Activated CD8-positive, alpha-beta T cell treated with anti-CD3 and anti-CD28 coated beads for 36 hours (primary cell): ENCODE measurements around the gene ROBO2. TPM values are rescaled to one million over a fixed set of nuclear protein-coding genes. Genes with fewer than 3 reads are reported as not detected.

Experiments used
- ATAC-seq: fragments of 200-7000 bp; cut with Tn5 transposase; one replicate; pipeline ENCODE4 v1.10.0; 2021; ENCODE audit warnings: mild to moderate bottlenecking, moderate library complexity
- CTCF ChIA-PET: fragments of 350-600 bp; sonication (Branson Sonifier 250); formaldehyde crosslinking; loops from one replicate; lab custom pipeline; 2021; ENCODE audit warnings: antibody characterized with exemption; lab: Charles Lee
- POLR2A ChIA-PET: fragments of 350-600 bp; sonication (Branson Sonifier 250); formaldehyde crosslinking; loops from one replicate; lab custom pipeline; 2021; ENCODE audit warnings: antibody characterized with exemption; lab: Charles Lee
- DNase-seq: peaks from one replicate; pipeline ENCODE4 v3.0.0-alpha.2; 2020
- H3K27ac Mint-ChIP-seq: one replicate; pipeline ENCODE4 v1.8.0; 2021; ENCODE audit warnings: mild to moderate bottlenecking, mixed read lengths
- H3K27me3 Mint-ChIP-seq: one replicate; pipeline ENCODE4 v1.8.0; 2021; ENCODE audit warnings: mixed read lengths
- H3K36me3 Mint-ChIP-seq: one replicate; pipeline ENCODE4 v1.8.0; 2021; ENCODE audit warnings: low read depth, mixed read lengths
- H3K4me1 Mint-ChIP-seq: one replicate; pipeline ENCODE4 v1.8.0; 2021; ENCODE audit warnings: low read depth, mixed read lengths
- H3K4me3 Mint-ChIP-seq: one replicate; pipeline ENCODE4 v1.8.0; 2021; ENCODE audit warnings: mild to moderate bottlenecking, moderate library complexity, mixed read lengths
- H3K9me3 Mint-ChIP-seq: one replicate; pipeline ENCODE4 v1.8.0; 2021; ENCODE audit warnings: mixed read lengths
- intact Hi-C: fragments of 100-400 bp; cut with micrococcal nuclease; formaldehyde crosslinking; loops from one replicate; pipeline ENCODE4 v1.10.0; 2022
- total RNA-seq, 2 experiments: library from RNA; stranded (reverse); gene quantifications; one replicate each; pipeline ENCODE4 v1.2.3, GENCODE V29; 2021
- TF ChIP-seq, protein P1 (sequence below): fragments of 200-600 bp; IDR thresholded peaks from one replicate; pipeline ENCODE4 v1.8.0; 2022; ENCODE audit warnings: antibody characterized with exemption, mild to moderate bottlenecking

Gene ROBO2
- total RNA-seq, 2 experiments from 2014 or later = not detected

DNA sequence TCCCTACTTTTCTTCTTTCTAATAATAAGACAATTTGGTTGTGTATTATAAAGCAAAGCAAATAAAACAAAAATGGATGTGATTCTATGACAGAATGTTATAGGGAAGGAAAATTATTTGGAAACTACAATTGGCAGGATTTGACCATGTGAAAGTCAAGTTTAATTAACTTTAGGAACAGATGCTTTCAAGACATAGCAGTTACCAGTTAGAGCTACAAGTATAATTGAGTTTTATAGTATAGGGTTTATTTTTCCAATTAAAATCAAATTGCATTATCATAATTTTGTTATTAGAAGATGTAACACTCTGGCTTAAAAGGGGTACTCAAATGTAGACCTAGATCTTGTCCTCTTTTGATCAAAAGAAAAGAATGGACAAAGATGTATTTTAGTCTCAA lies 110.9 kb downstream of the ROBO2 start:
- H3K36me3 Mint-ChIP-seq = no peaks in the 10 kb centered on the region
- TF ChIP-seq, protein P1, sequence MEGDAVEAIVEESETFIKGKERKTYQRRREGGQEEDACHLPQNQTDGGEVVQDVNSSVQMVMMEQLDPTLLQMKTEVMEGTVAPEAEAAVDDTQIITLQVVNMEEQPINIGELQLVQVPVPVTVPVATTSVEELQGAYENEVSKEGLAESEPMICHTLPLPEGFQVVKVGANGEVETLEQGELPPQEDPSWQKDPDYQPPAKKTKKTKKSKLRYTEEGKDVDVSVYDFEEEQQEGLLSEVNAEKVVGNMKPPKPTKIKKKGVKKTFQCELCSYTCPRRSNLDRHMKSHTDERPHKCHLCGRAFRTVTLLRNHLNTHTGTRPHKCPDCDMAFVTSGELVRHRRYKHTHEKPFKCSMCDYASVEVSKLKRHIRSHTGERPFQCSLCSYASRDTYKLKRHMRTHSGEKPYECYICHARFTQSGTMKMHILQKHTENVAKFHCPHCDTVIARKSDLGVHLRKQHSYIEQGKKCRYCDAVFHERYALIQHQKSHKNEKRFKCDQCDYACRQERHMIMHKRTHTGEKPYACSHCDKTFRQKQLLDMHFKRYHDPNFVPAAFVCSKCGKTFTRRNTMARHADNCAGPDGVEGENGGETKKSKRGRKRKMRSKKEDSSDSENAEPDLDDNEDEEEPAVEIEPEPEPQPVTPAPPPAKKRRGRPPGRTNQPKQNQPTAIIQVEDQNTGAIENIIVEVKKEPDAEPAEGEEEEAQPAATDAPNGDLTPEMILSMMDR = no peak
- intact Hi-C loops = no loop called here

DNA sequence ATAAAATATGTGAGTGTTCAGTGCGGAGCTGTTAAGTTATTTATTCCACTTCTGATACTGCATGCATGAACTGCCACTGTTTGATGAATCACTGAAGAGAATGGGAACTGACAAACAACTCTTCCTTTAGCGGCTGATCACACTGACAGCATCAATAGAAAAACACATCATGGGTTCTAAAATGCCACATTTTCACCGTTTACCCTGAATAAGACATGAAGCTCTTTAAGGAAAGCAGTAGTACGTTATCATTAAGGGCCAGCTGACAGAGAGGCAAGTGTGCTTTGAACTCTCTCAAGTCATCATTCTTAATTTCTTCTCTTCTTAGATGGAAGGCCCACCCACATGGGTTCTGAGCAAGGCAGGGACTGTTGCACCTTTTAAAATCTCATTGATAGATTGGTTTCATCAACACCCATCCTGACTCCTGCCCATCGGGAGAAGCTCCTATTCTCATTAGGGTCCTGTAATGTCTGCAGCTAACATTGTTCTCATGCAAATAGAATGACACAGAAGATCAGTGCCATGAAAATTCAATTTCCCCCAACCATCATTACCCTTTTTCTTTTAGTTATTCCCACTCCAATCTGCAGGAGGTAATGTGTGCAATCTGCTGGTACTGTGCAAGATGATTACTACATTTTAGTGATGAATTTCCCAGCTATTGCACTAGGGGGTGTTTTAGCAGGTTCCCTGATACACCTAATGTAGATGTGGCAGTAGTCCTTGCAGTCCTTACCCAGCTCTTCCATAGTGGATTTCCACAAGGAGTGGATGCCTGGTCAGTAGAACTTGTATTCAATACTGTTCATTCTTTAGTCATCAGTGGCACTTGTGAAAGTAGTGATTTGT lies 119.1 kb downstream of the ROBO2 start:
- no peaks in the 10 kb centered on the region for H3K4me1 Mint-ChIP-seq
- POLR2A ChIA-PET = no interaction called here
- no peaks in the 10 kb centered on the region for H3K36me3 Mint-ChIP-seq
- CTCF ChIA-PET = interaction anchor here (0.8 kb wide), 1 partner anchor 10 kb away, joined by 3 read pairs; no protein-coding TSS in a partner anchor
- H3K27ac Mint-ChIP-seq = no peak overlapping the region
- TF ChIP-seq, protein P1 = no peak
- no peaks in the 10 kb centered on the region for H3K27me3 Mint-ChIP-seq
- DNase-seq (no peak), ATAC-seq (no peak)
- intact Hi-C loops = no loop called here
- no peak overlapping the region for H3K4me3 Mint-ChIP-seq
- peaks cover 1% of the 10 kb centered on the region for H3K9me3 Mint-ChIP-seq

More for the DNA sequence above, 110.9 kb downstream of the ROBO2 start:
- Mint-ChIP-seq H3K4me3 (no peak overlapping the region), H3K27ac (no peak overlapping the region), H3K4me1 (no peaks in the 10 kb centered on the region), H3K27me3 (no peaks in the 10 kb centered on the region), H3K9me3 (peaks cover 3% of the 10 kb centered on the region)
- DNase-seq (no peak), ATAC-seq (no peak)
- ChIA-PET CTCF (no interaction called here), POLR2A (no interaction called here)

DNA sequence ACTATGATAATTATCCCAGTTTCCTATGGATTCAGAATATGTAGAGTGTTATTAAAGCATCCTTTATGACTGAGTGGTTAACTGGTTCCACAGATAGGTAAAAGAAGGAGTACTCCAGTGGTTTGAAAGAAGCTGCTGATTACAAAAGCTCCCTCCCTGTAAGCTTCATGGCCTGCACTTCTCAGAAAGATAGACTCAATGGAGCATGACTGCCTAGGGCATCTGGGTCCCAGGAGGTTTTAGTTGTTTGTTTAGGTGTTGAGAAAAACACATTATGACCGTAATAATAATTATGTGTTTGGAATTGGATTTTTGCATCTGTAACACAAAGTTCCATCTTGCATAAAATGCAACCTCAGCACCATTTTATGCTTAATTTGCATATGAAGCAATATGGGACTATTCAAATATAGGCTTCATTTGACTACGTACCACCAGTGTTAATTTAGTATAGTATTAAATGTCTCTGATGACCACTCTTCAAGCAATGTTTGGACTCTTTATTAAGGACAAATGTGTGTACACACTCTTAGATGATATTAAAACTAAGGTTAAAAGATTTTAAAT lies 121.1 kb downstream of the ROBO2 start:
- ATAC-seq (no peak), DNase-seq (no peak)
- Mint-ChIP-seq H3K4me1 (no peaks in the 10 kb centered on the region), H3K4me3 (no peak overlapping the region), H3K27ac (no peak overlapping the region), H3K27me3 (no peaks in the 10 kb centered on the region), H3K36me3 (no peaks in the 10 kb centered on the region), H3K9me3 (peaks cover 1% of the 10 kb centered on the region)
- intact Hi-C loops = no loop called here
- TF ChIP-seq, protein P1 = no peak
- CTCF ChIA-PET = no interaction called here
- POLR2A ChIA-PET = no interaction called here

DNA sequence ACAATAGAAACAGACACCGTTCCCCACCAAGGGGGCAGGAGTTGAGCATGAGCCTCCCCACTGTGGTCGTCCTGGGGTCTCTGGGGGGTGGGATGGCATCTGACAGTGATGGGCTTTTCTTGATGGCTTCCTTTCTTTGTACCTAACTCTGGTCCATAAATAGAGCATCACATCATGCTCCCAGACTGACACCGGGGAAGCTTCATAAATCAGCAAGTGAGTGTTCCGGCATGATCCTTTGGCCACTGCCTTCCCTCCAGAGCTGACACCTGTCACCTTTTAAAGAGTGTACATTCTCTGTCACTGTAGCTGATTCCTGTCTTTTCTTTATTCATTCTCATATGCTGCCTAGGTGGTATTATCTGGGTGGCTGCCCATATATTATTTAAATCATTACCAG lies 129.9 kb downstream of the ROBO2 start:
- Mint-ChIP-seq H3K9me3 (peaks cover 3% of the 10 kb centered on the region), H3K4me3 (no peak overlapping the region), H3K27me3 (no peaks in the 10 kb centered on the region), H3K27ac (no peak overlapping the region), H3K36me3 (no peaks in the 10 kb centered on the region), H3K4me1 (no peaks in the 10 kb centered on the region)
- intact Hi-C loops = no loop called here
- DNase-seq (no peak), ATAC-seq (no peak)
- POLR2A ChIA-PET = no interaction called here
- CTCF ChIA-PET = no interaction called here
- TF ChIP-seq, protein P1 = no peak

DNA sequence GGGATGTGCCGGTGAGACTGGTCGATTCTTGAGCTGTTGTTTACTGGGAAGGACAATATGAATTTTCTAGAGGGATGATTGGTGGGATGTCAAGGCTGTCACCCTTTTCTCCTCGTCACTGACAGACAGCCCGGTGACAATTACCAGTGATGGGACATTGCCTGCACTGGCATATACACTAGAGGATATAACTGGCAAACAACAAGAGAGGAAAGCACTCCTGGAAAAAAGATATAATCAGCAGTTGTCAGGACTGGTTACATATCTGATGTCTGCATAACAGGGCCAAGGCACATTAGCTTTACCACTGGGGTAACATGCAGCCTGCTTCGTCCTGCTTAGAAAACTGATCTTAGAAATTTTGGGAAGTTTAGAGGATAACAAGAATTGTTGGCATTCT lies 131.1 kb downstream of the ROBO2 start:
- DNase-seq = no peak
- TF ChIP-seq, protein P1 = no peak
- Mint-ChIP-seq H3K27ac (no peak overlapping the region), H3K4me1 (no peaks in the 10 kb centered on the region), H3K27me3 (no peaks in the 10 kb centered on the region), H3K9me3 (peaks cover 6% of the 10 kb centered on the region), H3K4me3 (no peak overlapping the region), H3K36me3 (no peaks in the 10 kb centered on the region)
- ChIA-PET POLR2A (no interaction called here), CTCF (no interaction called here)
- intact Hi-C loops = no loop called here
- no peak for ATAC-seq
